K562 (cell line): ENCODE data around the gene GOLPH3.

Source experiments
- ELK1 ChIP-seq: sonication (generic); formaldehyde crosslinking; IDR thresholded peaks from 2 replicates; pipeline ENCODE4 v1.8.1; 2022; ENCODE audit warnings: missing genetic modification reagents
- EP400 ChIP-seq: fragments of 450-650 bp; IDR thresholded peaks from 2 replicates; pipeline ENCODE4 v1.6.1; 2017; ENCODE audit warnings: antibody characterized with exemption, mild to moderate bottlenecking, moderate library complexity
- EZH2 ChIP-seq: IDR thresholded peaks from 2 replicates; pipeline ENCODE4 v1.6.1; 2012; ENCODE audit warnings: low read depth, mild to moderate bottlenecking, inconsistent platforms, low read length, borderline replicate concordance
- GABPA ChIP-seq: fragments of 200-800 bp; sonication (Bioruptor generic); conservative IDR thresholded peaks from 2 replicates; pipeline ENCODE4 v1.6.1; 2016; ENCODE audit warnings: low read depth, missing genetic modification characterization, missing compliant biosample characterization
- GTF3C2 ChIP-seq: IDR thresholded peaks from 3 replicates; pipeline ENCODE4 v1.6.1; 2011; ENCODE audit warnings: borderline replicate concordance, mild to moderate bottlenecking, moderate library complexity; ENCODE audit not compliant: insufficient read length; ENCODE audit errors: extremely low read depth
- POU5F1 ChIP-seq: fragments of 150-350 bp; IDR thresholded peaks from 2 replicates; pipeline ENCODE4 v1.6.1; 2014; ENCODE audit warnings: borderline replicate concordance, low read length, low read depth, mild to moderate bottlenecking; ENCODE audit not compliant: partially characterized antibody
- PREB ChIP-seq: sonication (generic); formaldehyde crosslinking; IDR thresholded peaks from 2 replicates; pipeline ENCODE4 v1.8.1; 2023; ENCODE audit warnings: mild to moderate bottlenecking, missing genetic modification reagents
- SAFB2 ChIP-seq: fragments of 200-400 bp; formaldehyde crosslinking; IDR thresholded peaks from 2 replicates; pipeline ENCODE4 v1.6.1; 2018; ENCODE audit warnings: borderline replicate concordance, low read length, low read depth, moderate library complexity; ENCODE audit not compliant: severe bottlenecking
- STAT5B ChIP-seq: fragments of 250-450 bp; sonication (Bioruptor Pico); IDR thresholded peaks from 2 replicates; pipeline ENCODE4 v1.8.0; 2021; ENCODE audit warnings: mild to moderate bottlenecking, inconsistent platforms
- ZFP91 ChIP-seq: sonication (generic); formaldehyde crosslinking; IDR thresholded peaks from 2 replicates; pipeline ENCODE4 v1.8.0; 2022; ENCODE audit warnings: mild to moderate bottlenecking, missing genetic modification reagents
- ZNF830 ChIP-seq: fragments of 250-450 bp; sonication (Bioruptor Pico); IDR thresholded peaks from 2 replicates; pipeline ENCODE4 v1.5.0; 2021; ENCODE audit warnings: mild to moderate bottlenecking

- TF ChIP-seq GABPA (tag) (no peak), POU5F1 (no peak), ZFP91 (CRISPR knock-in tag) (no peak), STAT5B (CRISPR knock-in tag) (no peak), PREB (no peak), GTF3C2 (no peak), SAFB2 (no peak), ELK1 (CRISPR knock-in tag) (no peak), EZH2 (no peak), ZNF830 (CRISPR knock-in tag) (no peak), EP400 (no peak)
These were observed 17.5 kb downstream of the GOLPH3 start for GRCh38 chr5:32156635-32157034.
